GM19468 (cell line): ENCODE data around the gene SLC1A2.
"Not testable (repeated sequence)": the region's sequence is repeated elsewhere in the genome, so short reads cannot be mapped to it uniquely, and the experiment has no call there.

Experiments
- ATAC-seq: cut with Tn5 transposase; IDR thresholded peaks from one replicate; pipeline ENCODE4 v1.9.1; 2021; ENCODE audit warnings: mild to moderate bottlenecking, moderate library complexity, moderate number of reproducible peaks; ENCODE audit not compliant: unreplicated experiment; ENCODE audit errors: extremely low read depth

The SLC1A2 gene

DNA sequence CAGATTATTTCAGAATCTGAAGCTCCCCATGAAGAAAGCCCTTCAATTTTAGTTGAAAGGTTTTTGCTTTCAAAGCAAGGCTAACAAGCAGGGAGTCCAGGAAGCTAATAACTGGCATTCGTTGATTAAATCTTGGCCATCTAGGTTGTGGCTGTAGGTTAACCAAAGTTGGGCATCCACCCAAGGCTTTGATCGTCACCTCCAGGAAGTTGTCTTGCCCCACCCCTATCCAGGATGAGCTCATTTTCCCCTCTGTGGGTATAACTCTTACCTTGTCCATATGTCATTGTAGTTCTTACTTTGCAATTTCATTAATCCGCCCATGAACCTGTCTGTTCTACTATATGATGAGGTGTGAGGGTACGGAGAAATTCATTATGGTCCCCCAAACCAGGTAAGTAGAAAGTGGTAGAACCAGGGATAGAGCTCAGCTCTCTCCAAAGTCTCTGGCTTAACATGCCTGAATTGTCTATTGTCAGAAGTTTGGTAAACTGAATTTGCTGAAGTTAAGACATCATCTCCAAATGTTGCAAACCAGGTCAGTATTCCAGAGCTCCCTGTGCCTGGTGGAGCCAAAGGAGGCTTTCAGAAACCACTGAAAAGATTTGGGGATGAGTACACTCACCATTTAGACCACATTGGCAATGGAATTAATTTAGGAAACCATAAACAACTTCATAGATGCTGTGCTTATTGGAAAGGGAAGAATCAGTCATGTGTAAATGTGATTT, 183.3 kb downstream of the SLC1A2 start:
- ATAC-seq: no peak

DNA sequence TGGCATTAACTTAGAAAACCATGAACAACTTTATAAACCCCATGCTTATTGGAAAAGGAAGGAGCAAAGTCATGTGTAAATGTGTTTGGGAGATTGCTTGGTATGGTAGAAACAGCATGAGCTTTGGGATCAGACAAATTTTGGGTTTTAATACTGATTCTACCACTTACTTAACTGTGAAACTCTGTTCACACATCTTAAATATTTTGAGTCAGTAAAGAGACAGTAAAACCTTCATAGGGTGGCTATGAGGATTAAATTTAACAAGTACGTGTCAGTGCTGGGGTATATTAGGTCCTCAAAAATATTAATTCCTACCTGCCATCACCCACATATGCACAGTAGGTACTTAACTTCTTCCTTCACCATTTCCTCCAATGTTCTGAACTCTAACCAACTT, 183.9 kb downstream of the SLC1A2 start:
- ATAC-seq: no peak

- no peak for ATAC-seq
These were observed 184.2 kb downstream of the SLC1A2 start for GRCh38 chr11:35235157-35235468.

- no peak for ATAC-seq
These were observed 184.8 kb downstream of the SLC1A2 start for GRCh38 chr11:35234460-35235156.

GRCh38 chr11:35233518-35233917, 185.8 kb downstream of the SLC1A2 start:
- no peak for ATAC-seq

GRCh38 chr11:35232891-35233330, 186.4 kb downstream of the SLC1A2 start:
- ATAC-seq: no peak

DNA sequence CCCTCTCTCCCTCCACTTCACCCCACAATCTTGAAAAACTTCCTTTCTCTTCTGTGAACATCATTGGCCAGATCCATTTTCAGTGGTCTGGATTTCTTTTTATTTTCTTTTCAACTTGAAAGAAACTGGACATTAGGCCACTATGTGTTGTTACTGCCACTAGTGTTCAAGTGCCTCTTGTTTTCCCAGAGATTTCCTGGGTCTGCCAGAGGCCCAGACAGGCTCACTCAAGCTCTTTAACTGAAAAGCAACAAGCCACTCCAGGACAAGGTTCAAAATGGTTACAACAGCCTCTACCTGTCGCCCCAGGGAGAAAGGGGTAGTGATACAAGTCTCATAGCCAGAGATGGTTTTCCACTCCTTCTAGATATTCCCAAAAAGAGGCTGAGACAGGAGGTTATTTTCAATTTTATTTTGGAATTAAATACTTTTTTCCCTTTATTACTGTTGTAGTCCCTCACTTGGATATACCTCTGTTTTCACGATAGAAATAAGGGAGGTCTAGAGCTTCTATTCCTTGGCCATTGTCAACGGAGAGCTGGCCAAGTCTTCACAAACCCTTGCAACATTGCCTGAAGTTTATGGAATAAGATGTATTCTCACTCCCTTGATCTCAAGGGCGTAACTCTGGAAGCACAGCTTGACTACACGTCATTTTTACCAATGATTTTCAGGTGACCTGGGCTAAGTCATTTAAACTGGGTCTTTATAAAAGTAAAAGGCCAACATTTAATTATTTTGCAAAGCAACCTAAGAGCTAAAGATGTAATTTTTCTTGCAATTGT, 188.1 kb downstream of the SLC1A2 start:
- ATAC-seq: no peak

DNA sequence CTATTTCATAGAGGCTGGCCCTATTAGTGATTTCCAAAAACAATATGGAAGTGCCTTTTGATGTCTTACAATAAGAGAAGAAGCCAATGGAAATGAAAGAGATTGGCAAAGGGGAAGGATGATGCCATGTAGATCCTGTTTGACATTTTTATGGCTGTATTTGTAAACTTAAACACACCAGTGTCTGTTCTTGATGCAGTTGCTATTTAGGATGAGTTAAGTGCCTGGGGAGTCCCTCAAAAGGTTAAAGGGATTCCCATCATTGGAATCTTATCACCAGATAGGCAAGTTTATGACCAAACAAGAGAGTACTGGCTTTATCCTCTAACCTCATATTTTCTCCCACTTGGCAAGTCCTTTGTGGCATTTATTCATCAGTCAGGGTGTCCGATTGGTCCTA, 189.0 kb downstream of the SLC1A2 start:
- no peak for ATAC-seq

DNA sequence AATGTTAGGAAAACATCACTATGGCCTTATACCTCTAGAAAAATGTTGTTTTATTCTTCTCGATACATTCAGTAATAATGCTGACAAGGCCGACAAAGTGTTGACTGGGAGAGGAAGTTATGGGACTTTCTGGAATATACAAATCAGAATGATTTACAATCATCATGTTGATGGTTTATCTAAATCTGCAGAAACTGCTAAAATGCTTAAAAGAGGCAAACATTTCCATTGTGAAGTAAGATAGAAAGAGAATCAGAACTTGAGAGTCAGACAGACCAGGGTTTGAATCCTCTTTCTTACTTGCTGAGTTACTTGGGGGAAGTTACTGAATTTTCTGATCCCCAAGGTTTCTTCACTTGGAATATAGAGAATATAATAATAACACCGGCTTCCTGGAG, 191.0 kb downstream of the SLC1A2 start:
- ATAC-seq: no peak

DNA sequence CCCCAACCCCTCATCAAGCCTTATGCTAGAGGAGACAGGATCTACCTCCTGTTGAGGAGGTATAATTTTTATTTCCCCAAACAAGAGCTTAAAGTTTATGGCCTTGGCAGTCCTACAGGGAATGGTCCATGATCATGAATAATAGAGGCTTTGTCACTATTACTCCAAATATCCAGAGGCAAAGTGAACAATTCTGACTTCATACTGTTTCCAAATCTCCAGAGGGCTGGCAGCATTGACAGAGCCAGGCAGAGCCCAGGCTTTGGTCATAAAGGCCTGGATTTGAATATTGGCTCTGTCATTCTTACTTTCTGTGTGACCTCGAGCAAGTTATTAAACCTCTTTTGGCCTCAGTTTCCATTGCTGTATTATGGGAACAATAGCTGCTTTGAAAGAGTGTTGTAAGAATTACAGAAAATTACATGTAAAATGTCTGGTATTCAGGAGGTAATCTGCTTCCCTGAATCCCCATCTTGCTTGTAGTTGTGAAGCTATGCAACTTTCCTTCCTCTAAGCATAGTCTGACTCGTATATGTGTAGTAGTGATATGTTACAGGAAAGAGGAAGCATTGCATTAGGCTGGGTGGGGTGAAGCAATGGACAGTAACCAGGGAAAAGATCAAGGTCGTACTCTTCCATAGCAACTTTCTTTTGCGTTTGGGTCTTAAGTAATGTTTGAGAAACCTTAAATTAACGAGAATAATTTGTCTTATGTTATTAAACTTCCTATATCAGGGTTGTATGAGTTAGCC, 191.6 kb downstream of the SLC1A2 start:
- no peak for ATAC-seq

- ATAC-seq: not testable (repeated sequence)
These were observed 192.6 kb downstream of the SLC1A2 start for GRCh38 chr11:35226756-35227155.

GRCh38 chr11:35225946-35226520, 193.3 kb downstream of the SLC1A2 start:
- ATAC-seq: no peak

- no peak for ATAC-seq
These were observed 195.4 kb downstream of the SLC1A2 start for GRCh38 chr11:35223991-35224390.

GRCh38 chr11:35223371-35223796, 196.0 kb downstream of the SLC1A2 start:
- no peak for ATAC-seq

- ATAC-seq: no peak
These were observed 200.4 kb downstream of the SLC1A2 start for GRCh38 chr11:35218956-35219355.

- ATAC-seq: no peak
These were observed 202.2 kb downstream of the SLC1A2 start for GRCh38 chr11:35216962-35217678.

- ATAC-seq: no peak
These were observed 203.4 kb downstream of the SLC1A2 start for GRCh38 chr11:35215945-35216344.

- ATAC-seq: no peak
These were observed 204.6 kb downstream of the SLC1A2 start for GRCh38 chr11:35214792-35215193.

- no peak for ATAC-seq
These were observed 205.1 kb downstream of the SLC1A2 start for GRCh38 chr11:35214226-35214770.
